Type B pancreatic cell (in vitro differentiated cells): Measurements from ENCODE around the gene OR2H2. TPM values are rescaled to one million over a fixed set of nuclear protein-coding genes. Genes with fewer than 3 reads are reported as not detected.

Experiments
- DNase-seq: peaks from one replicate; pipeline ENCODE4 v3.0.0; 2021; ENCODE audit warnings: mixed read lengths; ENCODE audit not compliant: unreplicated experiment; ENCODE audit errors: extremely low spot score
- H3K27ac Mint-ChIP-seq: 2 replicates; pipeline ENCODE4 v1.8.0; 2021; ENCODE audit warnings: mild to moderate bottlenecking, mixed read lengths
- H3K27me3 Mint-ChIP-seq: 2 replicates; pipeline ENCODE4 v1.8.0; 2021; ENCODE audit warnings: mixed read lengths
- H3K36me3 Mint-ChIP-seq: 2 replicates; pipeline ENCODE4 v1.8.0; 2021; ENCODE audit warnings: mixed read lengths
- H3K4me1 Mint-ChIP-seq: one replicate; pipeline ENCODE4 v1.8.0; 2021; ENCODE audit warnings: mixed read lengths; ENCODE audit not compliant: unreplicated experiment
- H3K4me3 Mint-ChIP-seq: 2 replicates; pipeline ENCODE4 v1.8.0; 2021; ENCODE audit warnings: mild to moderate bottlenecking, mixed read lengths
- H3K9me3 Mint-ChIP-seq: 2 replicates; pipeline ENCODE4 v1.8.0; 2021; ENCODE audit warnings: mixed read lengths
- total RNA-seq: library from RNA; stranded (reverse); gene quantifications from 2 replicates; pipeline ENCODE4 v1.2.1, GENCODE V29; 2021; ENCODE audit warnings: low replicate concordance
- TF ChIP-seq, protein P1 (sequence below): fragments of 200-600 bp; sonication (generic); conservative IDR thresholded peaks from 2 replicates; pipeline ENCODE4 v1.5.0; 2021; ENCODE audit warnings: antibody characterized with exemption, mild to moderate bottlenecking

The OR2H2 gene
- total RNA-seq, 1 donor from 2014 or later = not detected

DNA sequence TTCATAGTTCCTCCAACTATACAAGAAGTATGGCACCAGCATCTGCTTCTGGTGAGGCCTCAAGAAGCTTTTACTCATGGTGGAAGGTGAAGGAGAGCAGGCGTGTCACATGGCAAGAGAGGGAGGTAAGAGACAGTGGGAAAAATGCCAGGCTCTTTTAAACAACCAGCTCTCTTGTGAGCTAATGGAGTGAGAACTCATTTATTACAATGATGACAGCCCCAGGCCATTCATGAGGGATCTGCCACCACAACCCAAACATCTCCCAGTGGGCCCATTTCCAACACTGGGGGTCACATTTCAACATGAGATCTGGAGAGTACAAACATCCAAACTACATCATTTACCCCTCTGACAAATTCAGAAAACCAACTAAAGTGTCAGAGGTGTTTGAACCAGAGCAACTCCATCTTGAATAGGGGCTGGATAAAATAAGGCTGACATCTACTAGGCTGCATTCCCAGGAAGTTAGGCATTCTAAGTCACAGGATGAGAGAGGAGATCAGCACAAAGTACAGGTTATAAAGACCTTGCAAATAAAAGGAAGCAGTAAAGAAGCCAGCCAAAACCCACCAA lies 23.2 kb upstream of the OR2H2 start:
- H3K9me3 Mint-ChIP-seq = no peaks in the 10 kb centered on the region
- no peak overlapping the region for H3K27ac Mint-ChIP-seq
- DNase-seq = no peak
- H3K4me1 Mint-ChIP-seq = peaks cover 6% of the 10 kb centered on the region
- no peak overlapping the region for H3K4me3 Mint-ChIP-seq
- peaks cover 63% of the 10 kb centered on the region for H3K27me3 Mint-ChIP-seq
- no peaks in the 10 kb centered on the region for H3K36me3 Mint-ChIP-seq
- TF ChIP-seq, protein P1, sequence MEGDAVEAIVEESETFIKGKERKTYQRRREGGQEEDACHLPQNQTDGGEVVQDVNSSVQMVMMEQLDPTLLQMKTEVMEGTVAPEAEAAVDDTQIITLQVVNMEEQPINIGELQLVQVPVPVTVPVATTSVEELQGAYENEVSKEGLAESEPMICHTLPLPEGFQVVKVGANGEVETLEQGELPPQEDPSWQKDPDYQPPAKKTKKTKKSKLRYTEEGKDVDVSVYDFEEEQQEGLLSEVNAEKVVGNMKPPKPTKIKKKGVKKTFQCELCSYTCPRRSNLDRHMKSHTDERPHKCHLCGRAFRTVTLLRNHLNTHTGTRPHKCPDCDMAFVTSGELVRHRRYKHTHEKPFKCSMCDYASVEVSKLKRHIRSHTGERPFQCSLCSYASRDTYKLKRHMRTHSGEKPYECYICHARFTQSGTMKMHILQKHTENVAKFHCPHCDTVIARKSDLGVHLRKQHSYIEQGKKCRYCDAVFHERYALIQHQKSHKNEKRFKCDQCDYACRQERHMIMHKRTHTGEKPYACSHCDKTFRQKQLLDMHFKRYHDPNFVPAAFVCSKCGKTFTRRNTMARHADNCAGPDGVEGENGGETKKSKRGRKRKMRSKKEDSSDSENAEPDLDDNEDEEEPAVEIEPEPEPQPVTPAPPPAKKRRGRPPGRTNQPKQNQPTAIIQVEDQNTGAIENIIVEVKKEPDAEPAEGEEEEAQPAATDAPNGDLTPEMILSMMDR = no peak

DNA sequence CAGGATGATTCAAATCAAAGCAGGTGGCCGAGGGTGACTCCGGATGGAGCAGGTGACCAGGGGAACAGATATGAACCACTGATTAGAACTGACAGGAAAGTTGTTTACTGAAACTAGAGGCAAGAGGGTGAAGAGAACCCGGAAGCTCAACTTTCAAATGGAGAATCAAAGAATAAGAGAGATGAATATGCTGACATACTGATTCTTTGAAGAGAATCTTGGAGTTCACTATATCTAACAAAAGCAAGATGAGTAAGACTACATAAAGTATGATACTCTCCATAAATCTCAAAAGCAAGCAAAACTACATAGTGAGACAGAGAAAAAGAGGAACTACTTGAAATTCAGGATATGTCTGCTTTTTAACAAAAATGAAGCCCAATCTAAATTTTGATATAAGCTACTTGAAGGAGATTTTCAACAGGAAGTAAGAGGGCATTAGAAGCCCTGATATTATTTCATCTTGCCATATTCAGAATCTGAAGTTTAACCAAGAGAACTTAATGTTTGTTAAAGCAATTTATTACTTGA lies 21.4 kb upstream of the OR2H2 start:
- Mint-ChIP-seq H3K36me3 (no peaks in the 10 kb centered on the region), H3K9me3 (no peaks in the 10 kb centered on the region), H3K4me1 (peaks cover 6% of the 10 kb centered on the region), H3K27me3 (peaks cover 56% of the 10 kb centered on the region), H3K4me3 (no peak overlapping the region), H3K27ac (peak overlapping the region; percentile 67)
- no peak for DNase-seq
- TF ChIP-seq, protein P1 = no peak

DNA sequence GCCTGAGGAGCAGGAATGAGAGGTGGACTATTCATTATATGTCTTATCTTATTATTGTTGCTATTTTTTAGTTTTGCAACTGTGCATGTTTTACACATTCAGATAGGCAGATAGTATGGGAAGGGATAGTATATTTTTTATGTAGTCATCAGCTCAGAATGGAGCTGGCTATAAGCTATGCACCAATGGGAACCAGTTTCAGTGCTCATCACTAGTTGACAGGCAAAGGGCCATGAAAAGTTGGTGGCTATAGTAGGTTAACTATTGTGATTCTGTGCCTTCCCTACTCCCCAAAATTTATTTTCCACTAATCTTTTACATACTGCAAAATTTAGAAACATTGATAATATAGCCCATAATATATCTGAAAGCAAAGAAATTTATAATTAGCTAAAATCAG lies 20.0 kb upstream of the OR2H2 start:
- H3K36me3 Mint-ChIP-seq = no peaks in the 10 kb centered on the region
- TF ChIP-seq, protein P1 = no peak
- DNase-seq = no peak
- peaks cover 47% of the 10 kb centered on the region for H3K27me3 Mint-ChIP-seq
- H3K9me3 Mint-ChIP-seq = no peaks in the 10 kb centered on the region
- peaks cover under 1% of the 10 kb centered on the region for H3K4me1 Mint-ChIP-seq
- no peak overlapping the region for H3K27ac Mint-ChIP-seq
- H3K4me3 Mint-ChIP-seq = no peak overlapping the region

DNA sequence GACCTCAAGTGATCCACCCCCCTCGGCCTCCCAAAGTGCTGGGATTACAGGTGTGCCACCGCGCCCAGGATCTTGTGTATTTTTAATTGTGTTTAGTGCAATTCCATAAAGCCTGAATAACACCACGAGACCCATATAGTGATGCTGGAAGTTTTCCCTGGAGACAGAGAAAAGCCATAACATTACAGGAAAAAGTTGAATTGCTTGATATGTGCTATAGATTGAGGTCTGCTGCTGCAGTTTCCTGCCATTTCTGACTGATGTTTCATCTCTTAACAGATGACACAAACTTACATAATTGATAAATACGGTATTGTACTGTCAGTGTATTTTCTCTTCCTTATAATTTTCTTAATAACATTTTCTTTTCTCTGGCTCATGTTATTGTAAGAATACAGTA lies 18.1 kb upstream of the OR2H2 start:
- H3K36me3 Mint-ChIP-seq = no peaks in the 10 kb centered on the region
- DNase-seq = no peak
- H3K4me1 Mint-ChIP-seq = no peaks in the 10 kb centered on the region
- no peak overlapping the region for H3K27ac Mint-ChIP-seq
- TF ChIP-seq, protein P1 = no peak
- H3K4me3 Mint-ChIP-seq = no peak overlapping the region
- peaks cover 47% of the 10 kb centered on the region for H3K27me3 Mint-ChIP-seq
- H3K9me3 Mint-ChIP-seq = no peaks in the 10 kb centered on the region

DNA sequence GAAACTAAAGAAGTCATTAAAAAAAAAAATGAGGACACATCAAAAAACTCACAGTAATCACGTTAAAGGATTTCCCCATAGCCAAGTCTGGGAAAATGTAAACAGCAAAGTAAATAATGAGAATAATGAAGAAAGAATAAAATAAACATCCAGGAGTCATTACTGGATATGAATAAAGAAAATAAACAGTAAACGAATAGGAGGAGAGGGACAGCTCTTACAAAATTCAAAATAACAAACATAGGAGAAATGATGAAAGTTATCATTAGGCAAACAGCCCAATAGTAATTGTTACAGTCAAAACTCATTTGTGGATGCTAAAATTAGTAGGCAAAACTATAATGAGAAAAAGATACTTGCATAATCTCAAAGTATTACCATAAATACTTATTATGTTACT lies 17.4 kb upstream of the OR2H2 start:
- no peaks in the 10 kb centered on the region for H3K4me1 Mint-ChIP-seq
- H3K27me3 Mint-ChIP-seq = peaks cover 51% of the 10 kb centered on the region
- DNase-seq = no peak
- H3K27ac Mint-ChIP-seq = no peak overlapping the region
- TF ChIP-seq, protein P1 = no peak
- H3K9me3 Mint-ChIP-seq = no peaks in the 10 kb centered on the region
- no peak overlapping the region for H3K4me3 Mint-ChIP-seq
- H3K36me3 Mint-ChIP-seq = no peaks in the 10 kb centered on the region

DNA sequence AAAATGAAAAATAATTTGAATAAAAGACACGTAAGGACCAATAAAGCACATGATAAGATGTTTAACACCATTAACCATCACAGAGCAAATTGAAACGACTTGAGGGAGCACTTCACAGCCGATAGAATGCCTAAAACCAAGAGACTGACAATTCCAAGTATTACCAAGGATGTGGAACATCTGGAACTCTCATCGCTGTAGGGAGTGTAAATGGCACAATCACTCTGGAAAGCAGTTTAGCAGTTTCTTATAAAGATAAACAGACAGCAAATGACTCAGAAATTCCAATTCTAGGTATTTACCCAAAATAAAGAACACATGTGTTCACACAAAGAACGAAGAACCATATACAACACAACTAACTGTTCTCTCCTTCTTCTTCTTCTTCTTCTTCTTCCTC lies 16.9 kb upstream of the OR2H2 start:
- Mint-ChIP-seq H3K9me3 (no peaks in the 10 kb centered on the region), H3K4me3 (no peak overlapping the region), H3K27me3 (peaks cover 47% of the 10 kb centered on the region), H3K4me1 (no peaks in the 10 kb centered on the region), H3K27ac (no peak overlapping the region), H3K36me3 (no peaks in the 10 kb centered on the region)
- no peak for DNase-seq
- TF ChIP-seq, protein P1 = no peak
